ENCODE data around the gene TRPC4AP.

GRCh38 chr20:35129647-35130069, 37.1 kb upstream of the TRPC4AP start:
- TF ChIP-seq CTCF (IDR thresholded peaks at IDR 0.05) (no peak), POLR2A (IDR thresholded peaks at IDR 0.05) (no peak)
